B cell (primary cell): ENCODE measurements around the gene IRX4. TPM values are rescaled to one million over a fixed set of nuclear protein-coding genes. Genes with fewer than 3 reads are reported as not detected.

Source experiments
- ATAC-seq: fragments of 200-7000 bp; cut with Tn5 transposase; one replicate; pipeline ENCODE4 v1.10.0; 2021; ENCODE audit warnings: low read depth, mild to moderate bottlenecking, moderate number of reproducible peaks, moderate library complexity
- CTCF ChIA-PET: fragments of 350-600 bp; sonication (Branson Sonifier 250); formaldehyde crosslinking; loops from one replicate; lab custom pipeline; 2021; ENCODE audit warnings: antibody characterized with exemption, inconsistent platforms; lab: Charles Lee
- POLR2A ChIA-PET: fragments of 350-600 bp; sonication (Branson Sonifier 250); formaldehyde crosslinking; loops from one replicate; lab custom pipeline; 2021; ENCODE audit warnings: antibody characterized with exemption; lab: Charles Lee
- DNase-seq: peaks from one replicate; pipeline ENCODE4 v3.0.0; 2013
- H2AFZ ChIP-seq: 2 replicates; pipeline ENCODE4 v1.6.1; 2012; ENCODE audit warnings: mild to moderate bottlenecking, low read depth, low read length; ENCODE audit not compliant: insufficient read depth, poor library complexity, severe bottlenecking
- H3K27ac ChIP-seq, 2 donors: 1 replicate in 1 of 2; 2 replicates in 1 of 2; pipeline ENCODE4 v1.5.1; 2012 to 2013; ENCODE audit warnings: low read length in 2 of 2, mild to moderate bottlenecking in 2 of 2, moderate library complexity in 1 of 2
- H3K27me3 ChIP-seq, 4 experiments: fragments of 200-600 bp in 1 of 4; sonication (generic) in 1 of 4; replicated peaks in 1 of 4; 1 replicate in 2 of 4; 2 replicates in 2 of 4; pipeline versions ENCODE4 v1.6.1 to v1.7.0; 2013 to 2016; ENCODE audit warnings: low read length in 3 of 4, mild to moderate bottlenecking in 2 of 4, mixed read lengths in 1 of 4, moderate library complexity in 1 of 4; ENCODE audit not compliant: insufficient read depth in 4 of 4, control insufficient read depth in 3 of 4; ENCODE audit errors: control extremely low read depth in 1 of 4
- H3K36me3 ChIP-seq, 2 experiments: replicated peaks in 1 of 2; 1 replicate in 1 of 2; 2 replicates in 1 of 2; pipeline versions ENCODE4 v1.6.1 to v1.7.1; 2013; ENCODE audit warnings: low read length in 1 of 2; ENCODE audit not compliant: insufficient read depth in 2 of 2, control insufficient read depth in 1 of 2; ENCODE audit errors: control extremely low read depth in 1 of 2, extremely low read depth in 1 of 2
- H3K4me1 ChIP-seq, 2 donors: fragments of 200-600 bp in 1 of 2; sonication (generic) in 1 of 2; 1 replicate in 1 of 2; 2 replicates in 1 of 2; pipeline versions ENCODE4 v1.5.1 to v1.6.1; 2013 to 2017; ENCODE audit warnings: low read length in 2 of 2; ENCODE audit not compliant: control insufficient read depth in 2 of 2, insufficient read depth in 2 of 2
- H3K4me2 ChIP-seq: replicated peaks from 2 replicates; pipeline ENCODE3; 2012; ENCODE audit warnings: mild to moderate bottlenecking, low read depth, low read length; ENCODE audit not compliant: poor library complexity, severe bottlenecking
- H3K4me3 ChIP-seq, 5 experiments: fragments of 200-600 bp in 1 of 5; sonication (generic) in 1 of 5; 1 replicate in 3 of 5; 2 replicates in 2 of 5; pipeline versions ENCODE4 v1.5.1 to v1.7.0; 2011 to 2016; ENCODE audit warnings: low read length in 4 of 5, mild to moderate bottlenecking in 4 of 5, low read depth in 2 of 5, control low read depth in 1 of 5, moderate library complexity in 1 of 5; ENCODE audit not compliant: insufficient read depth in 1 of 5; ENCODE audit errors: control extremely low read depth in 1 of 5, extremely low read depth in 1 of 5
- H3K79me2 ChIP-seq: fragments of 200-600 bp; sonication (generic); one replicate; pipeline ENCODE4 v1.6.0; 2016; ENCODE audit warnings: low read length; ENCODE audit not compliant: control insufficient read depth, insufficient read depth
- H3K9ac ChIP-seq: fragments of 200-600 bp; sonication (generic); 2 replicates; pipeline ENCODE4 v1.6.1; 2017; ENCODE audit warnings: mild to moderate bottlenecking, low read length, moderate library complexity
- H3K9me3 ChIP-seq, 3 donors: one replicate each; pipeline versions ENCODE4 v1.6.1 to v1.7.1; 2013; ENCODE audit warnings: low read length in 2 of 3; ENCODE audit not compliant: control insufficient read depth in 2 of 3, insufficient read depth in 1 of 3; ENCODE audit errors: control extremely low read depth in 1 of 3
- H4K20me1 ChIP-seq: 2 replicates; pipeline ENCODE4 v1.6.0; 2012; ENCODE audit warnings: mild to moderate bottlenecking, low read length; ENCODE audit not compliant: insufficient read depth, control insufficient read depth, poor library complexity, severe bottlenecking
- H3K27ac Mint-ChIP-seq: one replicate; pipeline ENCODE4 v1.8.0; 2021; ENCODE audit warnings: mixed read lengths
- H3K27me3 Mint-ChIP-seq: one replicate; pipeline ENCODE4 v1.8.0; 2021; ENCODE audit warnings: mixed read lengths
- H3K4me1 Mint-ChIP-seq: one replicate; pipeline ENCODE4 v1.8.0; 2021; ENCODE audit warnings: mixed read lengths
- H3K4me3 Mint-ChIP-seq: one replicate; pipeline ENCODE4 v1.8.0; 2021; ENCODE audit warnings: mixed read lengths
- H3K9me3 Mint-ChIP-seq: one replicate; pipeline ENCODE4 v1.8.0; 2022; ENCODE audit warnings: mixed read lengths; ENCODE audit not compliant: insufficient read depth
- CTCF ChIP-seq: fragments of 200-600 bp; IDR thresholded peaks from one replicate; pipeline ENCODE4 v1.8.0; 2022; ENCODE audit warnings: antibody characterized with exemption, mild to moderate bottlenecking
- EZH2 ChIP-seq: IDR thresholded peaks from 2 replicates; pipeline ENCODE4 v1.6.1; 2012; ENCODE audit warnings: borderline replicate concordance, low read depth, mild to moderate bottlenecking, moderate library complexity, low read length; ENCODE audit not compliant: insufficient read depth, poor library complexity, severe bottlenecking
- WGBS: methylation state at CpG from one replicate; pipeline ENCODE4 v1.1.5; 2013; ENCODE audit warnings: missing lambda C conversion rate; ENCODE audit not compliant: insufficient coverage; 5-methylcytosine and 5-hydroxymethylcytosine counted together
- intact Hi-C: fragments of 100-400 bp; cut with micrococcal nuclease; formaldehyde crosslinking; loops from one replicate; pipeline ENCODE4 v1.10.0; 2022
- polyA plus RNA-seq: library from polyadenylated mRNA; depleted of rRNA; stranded (reverse); fragments of >200 nt; gene quantifications from 2 replicates; pipeline ENCODE4 v1.2.3, GENCODE V29; 2012
- total RNA-seq, 2 donors: library from RNA; stranded (reverse); fragments of 120-200 nt in 1 of 2; gene quantifications; 1 replicate in 1 of 2; 2 replicates in 1 of 2; pipeline versions ENCODE4 v1.2.3 to v1.2.4, GENCODE V29; 2013 to 2022

IRX4 gene
- total and polyA plus RNA-seq, 2 donors (not counting 1 experiment from before 2014, with no cell fraction given) = not detected

GRCh38 chr5:1847056-1847455 is 35.7 kb downstream of the IRX4 start:
- H3K9me3 ChIP-seq = peaks cover 0 to 3% (median 0%) of the 10 kb centered on the region in 3 donors
- no peak overlapping the region for H3K27ac ChIP-seq
- peaks cover 0 to 10% (median 2%) of the 10 kb centered on the region in 4 experiments for H3K27me3 ChIP-seq
- no peaks in the 10 kb centered on the region for H3K36me3 ChIP-seq
- H4K20me1 ChIP-seq = no peaks in the 10 kb centered on the region
- no peak for TF ChIP-seq CTCF
- TF ChIP-seq EZH2 = no peak
- H2AFZ ChIP-seq = no peak overlapping the region
- H3K4me2 ChIP-seq = no peak overlapping the region
- Mint-ChIP-seq H3K27me3 (peaks cover 23% of the 10 kb centered on the region), H3K4me3 (no peak overlapping the region), H3K27ac (no peak overlapping the region), H3K4me1 (no peaks in the 10 kb centered on the region), H3K9me3 (no peaks in the 10 kb centered on the region)
- H3K79me2 ChIP-seq = no peaks in the 10 kb centered on the region
- no peak for DNase-seq
- intact Hi-C loops = no loop called here
- no peak overlapping the region for H3K4me3 ChIP-seq
- ChIA-PET POLR2A (no interaction called here), CTCF (no interaction called here)
- ATAC-seq = no peak
- WGBS = 86% methylated on average over 9 of the region's 10 CpGs
- no peak overlapping the region for H3K9ac ChIP-seq
- H3K4me1 ChIP-seq = no peaks in the 10 kb centered on the region

- Histone ChIP-seq H3K4me3 (no peak overlapping the region), H3K9me3 (peaks cover 0 to 3% (median 0%) of the 10 kb centered on the region in 3 donors), H3K27me3 (peaks cover 0 to 6% (median under 1%) of the 10 kb centered on the region in 4 experiments), H3K79me2 (no peaks in the 10 kb centered on the region), H3K9ac (no peak overlapping the region), H2AFZ (no peak overlapping the region), H3K27ac (no peak overlapping the region), H3K36me3 (no peaks in the 10 kb centered on the region), H4K20me1 (no peaks in the 10 kb centered on the region), H3K4me1 (no peaks in the 10 kb centered on the region), H3K4me2 (no peak overlapping the region)
- ChIA-PET POLR2A (no interaction called here), CTCF (no interaction called here)
- Mint-ChIP-seq H3K4me1 (no peaks in the 10 kb centered on the region), H3K27ac (no peak overlapping the region), H3K27me3 (peaks cover 27% of the 10 kb centered on the region), H3K9me3 (no peaks in the 10 kb centered on the region), H3K4me3 (no peak overlapping the region)
- WGBS = 88% methylated on average over 13 of the region's 13 CpGs
- TF ChIP-seq EZH2 (no peak), CTCF (no peak)
- ATAC-seq (no peak), DNase-seq (no peak)
- intact Hi-C loops = no loop called here
Observed at GRCh38 chr5:1846583-1846982, 36.1 kb downstream of the IRX4 start.
